ENCODE results near the gene HSPA6.
"Not testable (repeated sequence)": the region's sequence is repeated elsewhere in the genome, so short reads cannot be mapped to it uniquely, and the experiment has no call there.

The HSPA6 gene

DNA sequence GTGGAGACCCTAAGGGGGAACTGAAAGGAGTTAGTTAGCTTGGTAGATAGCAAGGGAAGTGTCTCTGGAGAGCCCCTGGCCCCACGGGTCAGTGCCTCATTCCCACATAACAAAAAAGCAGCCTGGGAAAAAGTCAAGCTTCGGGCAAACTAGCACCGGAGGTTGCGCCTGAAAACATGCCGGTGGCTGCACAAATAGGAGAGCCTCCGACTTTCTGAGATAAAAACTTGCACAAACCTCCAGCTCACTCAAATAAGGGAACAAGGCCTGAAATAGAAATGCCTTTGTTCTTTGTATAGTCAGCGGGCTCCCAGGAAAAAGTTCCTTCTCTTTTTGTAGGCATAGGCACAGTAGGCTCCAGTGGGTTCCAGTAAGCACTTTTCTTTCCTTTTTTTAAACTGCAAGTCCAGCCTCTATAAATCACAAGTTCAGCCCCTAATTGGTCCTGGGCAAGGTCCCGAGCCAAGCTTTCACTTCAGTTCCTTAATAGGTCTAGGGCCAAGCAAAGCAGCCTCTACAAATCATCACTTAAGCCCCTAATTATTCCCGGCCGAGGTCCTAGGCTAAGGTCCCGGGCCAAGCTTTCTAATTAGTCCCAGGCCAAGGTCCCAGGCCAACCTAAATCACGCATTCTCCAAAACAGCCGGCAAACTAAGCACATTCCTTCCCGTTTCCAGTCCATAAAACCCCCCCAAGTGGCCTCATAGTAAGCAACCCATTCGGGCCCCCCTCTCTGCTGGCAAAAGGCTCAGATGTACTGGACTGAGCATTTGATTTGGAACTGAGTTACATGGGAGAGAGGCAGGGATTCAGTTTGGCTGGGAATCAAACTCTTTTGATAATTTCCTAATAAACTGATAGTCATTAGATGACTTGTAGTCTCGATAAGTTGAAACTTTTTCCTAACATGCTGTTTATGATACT is 8.6 kb downstream of the HSPA6 start:
- DNase-seq (ENCODE audit: low spot score): peak; percentile 81

GRCh38 chr1:161537068-161537669 is 12.8 kb downstream of the HSPA6 start:
- not testable (repeated sequence) for DNase-seq (ENCODE audit: low spot score)

GRCh38 chr1:161538925-161539479 is 14.7 kb downstream of the HSPA6 start:
- not testable (repeated sequence) for DNase-seq (ENCODE audit: low spot score)

GRCh38 chr1:161539731-161540569 is 15.6 kb downstream of the HSPA6 start:
- peak; percentile 76 for DNase-seq (ENCODE audit: low spot score)

DNA sequence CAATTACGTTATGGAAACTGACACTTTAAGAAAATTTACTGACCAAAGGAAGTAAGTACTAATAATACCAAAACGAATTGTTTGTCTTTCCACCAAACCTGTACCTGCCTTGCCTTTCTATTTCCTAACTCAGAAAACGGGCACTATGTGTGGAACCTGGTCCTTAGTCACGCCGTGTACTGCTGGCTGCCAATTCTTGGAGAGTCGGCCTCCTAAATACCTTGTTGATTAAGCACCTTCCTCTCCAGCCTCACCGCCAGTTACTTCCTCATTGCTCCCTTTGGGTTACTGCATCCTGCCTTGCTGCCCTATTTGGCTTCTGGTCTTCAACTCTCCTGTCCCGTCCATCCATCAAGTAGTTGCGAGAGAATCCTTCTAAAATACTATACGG is 16.2 kb downstream of the HSPA6 start:
- not testable (repeated sequence) for DNase-seq (ENCODE audit: low spot score)

- not testable (repeated sequence) for DNase-seq (ENCODE audit: low spot score)
Measured at GRCh38 chr1:161542091-161542559, 17.8 kb downstream of the HSPA6 start.

- DNase-seq (ENCODE audit: low spot score): not testable (repeated sequence)
Measured at GRCh38 chr1:161543125-161543524, 18.8 kb downstream of the HSPA6 start.

- not testable (repeated sequence) for DNase-seq (ENCODE audit: low spot score)
Measured at GRCh38 chr1:161545005-161545731, 20.8 kb downstream of the HSPA6 start.

DNA sequence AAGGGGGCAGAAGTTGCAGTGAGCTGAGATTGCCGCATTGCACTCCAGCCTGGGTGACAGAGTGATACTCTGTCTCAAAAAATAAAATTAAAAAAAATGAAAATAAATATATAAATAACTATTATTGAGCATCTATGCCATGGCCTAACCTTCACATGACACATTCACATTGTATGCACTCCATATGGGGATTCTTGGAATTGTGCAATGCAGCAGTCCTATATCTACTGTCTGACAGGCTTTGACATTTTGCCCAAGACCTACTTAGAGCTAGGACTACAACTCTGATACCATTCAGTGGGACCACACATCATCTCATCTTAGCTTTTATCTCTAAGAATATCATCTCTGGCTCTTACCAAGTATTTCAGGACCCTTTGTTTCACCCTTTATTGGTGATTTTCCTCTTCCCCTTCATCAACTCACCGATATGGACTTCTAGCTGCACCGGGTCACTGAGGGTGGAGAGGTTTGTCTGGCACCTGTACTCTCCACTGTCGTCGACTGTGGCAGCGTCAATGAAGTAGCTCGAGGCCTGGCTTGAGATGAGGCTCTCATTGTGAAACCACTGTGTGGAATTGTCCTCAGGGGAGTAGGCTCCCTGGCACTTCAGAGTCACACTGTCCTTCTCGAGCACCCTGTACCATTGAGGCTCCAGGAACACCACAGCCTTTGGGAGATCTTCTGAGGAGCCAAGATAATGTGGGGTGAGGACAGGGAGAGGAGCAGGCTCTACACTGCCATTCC is 23.8 kb downstream of the HSPA6 start:
- not testable (repeated sequence) for DNase-seq (ENCODE audit: low spot score)

GRCh38 chr1:161548749-161549406 is 24.5 kb downstream of the HSPA6 start:
- DNase-seq (ENCODE audit: low spot score): not testable (repeated sequence)

DNA sequence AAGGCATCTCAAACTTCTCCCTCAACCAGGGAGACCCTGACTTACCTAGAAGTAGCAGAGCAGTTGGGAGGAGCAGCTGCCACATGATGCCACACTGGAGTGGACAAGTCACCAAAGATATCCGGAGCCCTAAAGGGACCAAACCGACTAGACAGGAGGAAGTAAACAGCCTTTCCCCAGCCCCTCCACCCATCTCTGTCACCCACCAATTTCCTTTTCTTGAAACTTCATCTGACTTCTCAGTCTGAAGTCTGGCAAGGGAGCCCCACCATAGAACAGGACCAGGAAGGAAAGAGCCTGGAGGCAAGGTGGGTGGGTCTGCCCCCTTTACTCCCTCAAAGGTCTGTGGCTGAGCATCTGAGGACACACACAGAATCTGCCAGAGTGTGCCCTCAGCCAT is 25.3 kb downstream of the HSPA6 start, which contains the start of gene FCGR3A:
FCGR3A (minus strand) TSS at position 167 of the 400 bp plus-strand sequence; CDS start at position 85, 82 bp downstream.
- DNase-seq (ENCODE audit: low spot score): peak; percentile 43

DNA sequence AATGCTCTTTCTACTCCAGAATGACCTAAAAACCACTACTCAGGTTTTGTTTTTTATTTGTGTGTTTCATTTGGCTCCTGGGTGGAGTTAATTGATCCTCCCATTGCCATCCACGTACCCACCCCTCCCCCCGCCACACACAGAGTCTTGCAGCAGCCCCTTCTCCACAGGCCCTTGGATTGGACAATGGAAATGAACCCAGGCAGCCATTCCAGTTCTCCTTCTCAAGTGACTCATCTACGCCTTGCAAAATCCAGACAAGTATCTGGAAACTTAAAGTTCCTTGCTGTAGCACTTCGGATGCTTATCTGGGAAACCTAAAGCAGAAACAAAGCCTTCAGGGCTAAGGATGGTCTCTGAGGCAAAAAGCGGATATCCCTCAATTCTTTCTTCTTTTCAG is 26.6 kb downstream of the HSPA6 start:
- not testable (repeated sequence) for DNase-seq (ENCODE audit: low spot score)

GRCh38 chr1:161553631-161554030 is 29.3 kb downstream of the HSPA6 start:
- DNase-seq (ENCODE audit: low spot score): not testable (repeated sequence)

DNA sequence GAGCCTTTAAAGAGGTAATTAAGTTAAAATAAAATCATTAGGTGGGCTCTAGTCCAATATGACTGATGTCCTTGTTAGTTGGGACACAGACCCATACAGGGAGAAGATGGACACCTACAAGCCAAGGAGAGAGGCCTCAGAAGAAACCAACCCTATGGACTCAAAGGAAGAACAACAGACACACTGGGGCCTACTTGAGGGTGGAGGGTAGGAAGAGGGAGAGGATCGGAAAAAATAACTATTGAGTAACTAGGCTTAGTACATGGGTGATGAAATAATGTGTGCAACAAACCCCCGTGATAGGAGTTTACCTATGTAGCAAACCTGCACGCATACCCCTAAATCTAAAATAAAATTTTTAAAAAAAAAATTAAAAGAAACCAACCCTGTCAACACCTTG is 30.0 kb downstream of the HSPA6 start:
- not testable (repeated sequence) for DNase-seq (ENCODE audit: low spot score)

GRCh38 chr1:161554815-161555417 is 30.6 kb downstream of the HSPA6 start:
- DNase-seq (ENCODE audit: low spot score): not testable (repeated sequence)

DNA sequence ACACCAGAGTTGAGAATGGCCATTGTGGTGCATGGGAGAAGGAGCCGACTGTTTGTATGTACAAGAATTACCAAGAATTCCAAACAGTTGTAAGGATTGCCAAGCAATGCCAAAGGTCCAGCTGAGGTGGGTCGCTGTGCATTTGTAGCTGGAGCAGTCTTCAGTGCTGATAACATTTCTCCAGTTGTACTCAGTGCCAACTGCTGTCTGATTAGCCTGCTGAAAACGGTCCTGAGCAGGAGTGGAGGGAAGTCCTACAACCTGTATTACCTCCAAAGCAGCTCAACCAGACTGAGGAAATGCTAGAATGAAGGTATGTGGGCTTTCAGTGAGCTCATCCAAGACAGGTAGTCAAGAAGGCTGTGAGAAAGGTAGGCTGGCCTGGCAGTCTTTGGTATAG is 31.8 kb downstream of the HSPA6 start:
- DNase-seq (ENCODE audit: low spot score): not testable (repeated sequence)

GRCh38 chr1:161556990-161557389 is 32.6 kb downstream of the HSPA6 start:
- not testable (repeated sequence) for DNase-seq (ENCODE audit: low spot score)

GRCh38 chr1:161557506-161558450 is 33.4 kb downstream of the HSPA6 start:
- not testable (repeated sequence) for DNase-seq (ENCODE audit: low spot score)

Data from Ammon's horn (tissue), 1 donor.